ENCODE measurements around the gene KIAA0513.

DNA sequence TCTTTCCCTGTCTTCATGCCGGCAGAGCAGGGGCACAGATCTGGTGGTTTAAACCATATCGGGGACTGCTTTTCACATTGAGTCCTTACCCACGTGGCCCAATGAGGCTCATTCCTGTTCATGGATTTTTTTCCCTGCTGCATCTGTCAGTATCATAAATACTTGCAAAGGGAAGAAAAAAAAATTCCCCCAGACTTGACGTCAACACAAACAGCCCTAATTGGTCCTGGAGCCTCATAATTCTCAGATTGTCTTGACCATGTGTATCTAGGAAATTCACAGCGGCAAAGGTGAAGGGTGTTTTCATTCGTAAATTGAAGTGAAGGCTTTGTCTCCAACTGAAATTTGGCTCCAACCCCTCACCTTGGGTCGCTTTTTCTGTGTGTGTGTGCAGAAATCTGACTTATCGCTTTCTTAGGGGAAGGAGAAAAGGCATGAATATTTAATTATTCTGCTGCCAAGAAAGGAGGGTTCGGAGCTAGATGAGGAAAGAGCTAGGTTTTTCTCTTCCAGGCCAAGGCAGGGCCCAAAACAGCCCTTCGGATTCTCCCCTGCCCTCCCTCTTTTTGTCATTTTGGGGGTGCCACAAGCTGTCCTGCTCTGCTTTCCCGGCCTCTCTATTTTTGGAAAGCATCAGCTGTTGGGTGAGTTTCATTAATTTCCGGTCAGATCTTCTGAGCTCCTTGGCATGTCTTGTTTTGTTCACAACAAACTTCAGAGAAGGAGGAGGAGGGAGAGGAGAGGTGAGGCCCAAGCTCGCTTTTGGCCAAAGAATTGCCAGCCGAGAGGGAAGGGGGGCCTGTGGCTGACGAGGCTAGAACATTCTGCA is 102.5 kb downstream of the KIAA0513 start:
- TF ChIP-seq CTCF (conservative IDR thresholded peaks at IDR 0.05 in 1 of 2, IDR thresholded peaks at IDR 0.05 in 1 of 2; ENCODE audit: low read depth in 1 of 2, low read length in 2 of 2) (no peak), EZH2 (IDR thresholded peaks at IDR 0.05; ENCODE audit: low read length, missing control alignments) (no peak)

Data from fibroblast of lung (primary cell).